Measurements from ENCODE around the gene COPE.

GRCh38 chr19:18942692-18943091, 23.5 kb upstream of the COPE start:
- TF ChIP-seq CTCF (IDR thresholded peaks at IDR 0.05 in 4 of 5, conservative IDR thresholded peaks at IDR 0.05 in 1 of 5): no peak
- TF ChIP-seq POLR2A (IDR thresholded peaks at IDR 0.05): no peak

Measured in gastrocnemius medialis (tissue), 4 donors.